MG63 (cell line): ENCODE measurements around the gene TYRO3. TPM values are rescaled to one million over a fixed set of nuclear protein-coding genes. Genes with fewer than 3 reads are reported as not detected.
A peak's percentile ranks its signal among the peaks of the same experiment; 100 is the strongest.

Experiments used
- DNase-seq: peaks from one replicate; pipeline ENCODE4 v3.0.0-alpha.2; 2020
- H3K27me3 ChIP-seq: fragments of 250-450 bp; sonication (Bioruptor Pico); 2 replicates; pipeline ENCODE4 v1.5.1; 2020; ENCODE audit warnings: mild to moderate bottlenecking, moderate library complexity
- H3K36me3 ChIP-seq: fragments of 250-450 bp; sonication (Bioruptor Pico); 2 replicates; pipeline ENCODE4 v1.5.1; 2020; ENCODE audit warnings: mild to moderate bottlenecking, moderate library complexity
- H3K4me3 ChIP-seq: fragments of 250-450 bp; sonication (Bioruptor Pico); 2 replicates; pipeline ENCODE4 v1.5.1; 2020; ENCODE audit warnings: mild to moderate bottlenecking, moderate library complexity
- H3K9me3 ChIP-seq: fragments of 250-450 bp; sonication (Bioruptor Pico); 2 replicates; pipeline ENCODE4 v1.5.1; 2020; ENCODE audit warnings: mild to moderate bottlenecking, moderate library complexity
- total RNA-seq: library from RNA; depleted of rRNA; stranded (reverse); fragments of >200 nt; shearing (Covaris generic); gene quantifications from 2 replicates; pipeline ENCODE4 v1.2.3, GENCODE V29; 2014; ENCODE audit warnings: low replicate concordance

The TYRO3 gene
- total RNA-seq, 1 experiment from 2014 or later: 12.2 TPM

GRCh38 chr15:41545218-41545617, 13.8 kb upstream of the TYRO3 start:
- Histone ChIP-seq H3K9me3 (no peaks in the 10 kb centered on the region), H3K4me3 (no peak overlapping the region), H3K36me3 (peaks cover 6% of the 10 kb centered on the region), H3K27me3 (no peaks in the 10 kb centered on the region)
- DNase-seq: no peak

- DNase-seq: peak; percentile 68
- peaks cover 6% of the 10 kb centered on the region for H3K36me3 ChIP-seq
- H3K27me3 ChIP-seq: no peaks in the 10 kb centered on the region
- no peaks in the 10 kb centered on the region for H3K9me3 ChIP-seq
- no peak overlapping the region for H3K4me3 ChIP-seq
These were observed 11.9 kb upstream of the TYRO3 start for GRCh38 chr15:41546851-41547786.

- H3K4me3 ChIP-seq: no peak overlapping the region
- DNase-seq: no peak
- H3K36me3 ChIP-seq: no peaks in the 10 kb centered on the region
- H3K27me3 ChIP-seq: no peaks in the 10 kb centered on the region
- H3K9me3 ChIP-seq: no peaks in the 10 kb centered on the region
These were observed 8.8 kb upstream of the TYRO3 start for GRCh38 chr15:41550066-41550775.

- Histone ChIP-seq H3K9me3 (no peaks in the 10 kb centered on the region), H3K36me3 (no peaks in the 10 kb centered on the region), H3K27me3 (no peaks in the 10 kb centered on the region), H3K4me3 (no peak overlapping the region)
- DNase-seq: no peak
These were observed 5.3 kb upstream of the TYRO3 start for GRCh38 chr15:41553731-41554130.

GRCh38 chr15:41554343-41554742, 4.7 kb upstream of the TYRO3 start:
- H3K27me3 ChIP-seq: no peaks in the 10 kb centered on the region
- no peaks in the 10 kb centered on the region for H3K36me3 ChIP-seq
- no peak overlapping the region for H3K4me3 ChIP-seq
- H3K9me3 ChIP-seq: no peaks in the 10 kb centered on the region
- DNase-seq: no peak

GRCh38 chr15:41554915-41555314, 4.1 kb upstream of the TYRO3 start:
- H3K4me3 ChIP-seq: no peak overlapping the region
- no peaks in the 10 kb centered on the region for H3K27me3 ChIP-seq
- H3K9me3 ChIP-seq: no peaks in the 10 kb centered on the region
- DNase-seq: no peak
- no peaks in the 10 kb centered on the region for H3K36me3 ChIP-seq

- no peak for DNase-seq
- no peaks in the 10 kb centered on the region for H3K36me3 ChIP-seq
- no peak overlapping the region for H3K4me3 ChIP-seq
- no peaks in the 10 kb centered on the region for H3K9me3 ChIP-seq
- H3K27me3 ChIP-seq: no peaks in the 10 kb centered on the region
These were observed 2.3 kb upstream of the TYRO3 start for GRCh38 chr15:41556677-41557076.

- Histone ChIP-seq H3K36me3 (no peaks in the 10 kb centered on the region), H3K27me3 (no peaks in the 10 kb centered on the region), H3K9me3 (no peaks in the 10 kb centered on the region), H3K4me3 (peak overlapping the region; percentile 53)
- DNase-seq: peak; percentile 73
These were observed 1.2 kb upstream of the TYRO3 start for GRCh38 chr15:41557673-41558399.

GRCh38 chr15:41559239-41559782, 299 bp downstream of the TYRO3 start:
- DNase-seq: no peak
- Histone ChIP-seq H3K4me3 (peak overlapping the region; percentile 53), H3K27me3 (no peaks in the 10 kb centered on the region), H3K36me3 (no peaks in the 10 kb centered on the region), H3K9me3 (no peaks in the 10 kb centered on the region)

- no peaks in the 10 kb centered on the region for H3K36me3 ChIP-seq
- no peak for DNase-seq
- H3K9me3 ChIP-seq: no peaks in the 10 kb centered on the region
- H3K27me3 ChIP-seq: no peaks in the 10 kb centered on the region
- no peak overlapping the region for H3K4me3 ChIP-seq
These were observed 1.5 kb downstream of the TYRO3 start for GRCh38 chr15:41560572-41560874.

- Histone ChIP-seq H3K36me3 (no peaks in the 10 kb centered on the region), H3K4me3 (no peak overlapping the region), H3K27me3 (no peaks in the 10 kb centered on the region), H3K9me3 (no peaks in the 10 kb centered on the region)
- no peak for DNase-seq
These were observed 2.2 kb downstream of the TYRO3 start for GRCh38 chr15:41561104-41561776.

- no peaks in the 10 kb centered on the region for H3K9me3 ChIP-seq
- no peaks in the 10 kb centered on the region for H3K27me3 ChIP-seq
- no peaks in the 10 kb centered on the region for H3K36me3 ChIP-seq
- no peak for DNase-seq
- no peak overlapping the region for H3K4me3 ChIP-seq
These were observed 2.7 kb downstream of the TYRO3 start for GRCh38 chr15:41561777-41562145.

- no peak for DNase-seq
- Histone ChIP-seq H3K36me3 (no peaks in the 10 kb centered on the region), H3K4me3 (no peak overlapping the region), H3K9me3 (no peaks in the 10 kb centered on the region), H3K27me3 (no peaks in the 10 kb centered on the region)
These were observed 3.2 kb downstream of the TYRO3 start for GRCh38 chr15:41562244-41562643.

- no peak overlapping the region for H3K4me3 ChIP-seq
- no peaks in the 10 kb centered on the region for H3K36me3 ChIP-seq
- no peaks in the 10 kb centered on the region for H3K27me3 ChIP-seq
- H3K9me3 ChIP-seq: no peaks in the 10 kb centered on the region
- no peak for DNase-seq
These were observed 3.8 kb downstream of the TYRO3 start for GRCh38 chr15:41562784-41563198.

- Histone ChIP-seq H3K36me3 (no peaks in the 10 kb centered on the region), H3K4me3 (no peak overlapping the region), H3K9me3 (no peaks in the 10 kb centered on the region), H3K27me3 (no peaks in the 10 kb centered on the region)
- no peak for DNase-seq
These were observed 5.4 kb downstream of the TYRO3 start for GRCh38 chr15:41564286-41564959.

- H3K4me3 ChIP-seq: no peak overlapping the region
- DNase-seq: no peak
- H3K9me3 ChIP-seq: no peaks in the 10 kb centered on the region
- H3K27me3 ChIP-seq: no peaks in the 10 kb centered on the region
- no peaks in the 10 kb centered on the region for H3K36me3 ChIP-seq
These were observed 6.0 kb downstream of the TYRO3 start for GRCh38 chr15:41564960-41565502.
